Measurements from ENCODE around the gene EFNA1. TPM values are rescaled to one million over a fixed set of nuclear protein-coding genes. Genes with fewer than 3 reads are reported as not detected.

EFNA1 gene
- total and polyA plus RNA-seq, 2 of the 13 experiments (the other 11 are each of a cell fraction or from before 2014, with no cell fraction given) = 81.8 to 874 TPM

DNA sequence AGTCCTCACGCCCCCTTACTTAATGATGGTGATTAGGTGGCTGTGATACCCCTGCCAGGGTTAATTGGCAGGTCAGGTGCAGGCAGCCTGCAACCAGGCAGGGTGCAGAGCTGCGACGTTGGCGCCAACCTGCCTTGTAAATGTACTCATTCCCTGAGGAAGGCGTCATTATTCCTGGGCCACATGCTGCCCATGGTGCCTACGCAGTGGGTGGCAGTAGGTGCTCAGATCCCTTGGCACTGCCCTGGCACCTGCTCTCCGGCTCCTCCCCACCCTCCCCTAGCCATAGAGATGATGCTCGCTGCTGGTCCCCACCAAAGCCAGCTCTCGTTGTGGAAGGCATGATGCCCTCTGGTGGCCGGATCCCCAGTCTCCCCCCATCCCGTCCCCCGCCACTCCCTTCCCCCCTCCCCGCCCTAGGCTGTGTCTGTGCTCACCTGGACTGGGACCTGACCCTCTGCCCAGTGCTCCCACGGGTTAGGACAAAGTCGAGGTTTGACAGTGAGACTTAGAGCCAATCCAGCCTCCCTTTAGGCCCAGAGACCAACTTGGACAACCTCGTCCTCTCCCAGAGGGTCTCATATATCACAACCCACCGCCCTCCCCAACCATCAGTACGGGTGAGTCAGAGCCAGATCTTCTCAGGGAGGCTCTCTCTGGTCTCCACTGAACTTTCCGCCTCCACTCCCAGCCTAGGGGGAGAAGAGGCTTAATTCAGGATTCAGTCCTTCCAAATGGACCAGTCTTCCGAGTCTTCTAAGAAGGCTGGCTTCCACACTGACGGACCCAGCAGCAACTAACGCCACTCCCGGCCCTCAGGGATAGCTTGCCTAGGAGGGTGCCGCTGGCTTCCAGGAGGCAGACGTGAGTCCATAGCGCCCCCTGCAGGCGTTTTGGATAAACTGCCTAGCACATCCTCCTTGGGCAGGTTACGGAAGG lies 39.8 kb downstream of the EFNA1 start (continued):
- TF ChIP-seq, protein P1, sequence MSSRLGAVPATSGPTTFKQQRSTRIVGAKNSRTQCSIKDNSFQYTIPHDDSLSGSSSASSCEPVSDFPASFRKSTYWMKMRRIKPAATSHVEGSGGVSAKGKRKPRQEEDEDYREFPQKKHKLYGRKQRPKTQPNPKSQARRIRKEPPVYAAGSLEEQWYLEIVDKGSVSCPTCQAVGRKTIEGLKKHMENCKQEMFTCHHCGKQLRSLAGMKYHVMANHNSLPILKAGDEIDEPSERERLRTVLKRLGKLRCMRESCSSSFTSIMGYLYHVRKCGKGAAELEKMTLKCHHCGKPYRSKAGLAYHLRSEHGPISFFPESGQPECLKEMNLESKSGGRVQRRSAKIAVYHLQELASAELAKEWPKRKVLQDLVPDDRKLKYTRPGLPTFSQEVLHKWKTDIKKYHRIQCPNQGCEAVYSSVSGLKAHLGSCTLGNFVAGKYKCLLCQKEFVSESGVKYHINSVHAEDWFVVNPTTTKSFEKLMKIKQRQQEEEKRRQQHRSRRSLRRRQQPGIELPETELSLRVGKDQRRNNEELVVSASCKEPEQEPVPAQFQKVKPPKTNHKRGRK (CRISPR knock-in tag; IDR thresholded peaks at IDR 0.05) = no peak
- no peak for TF ChIP-seq ZC3H4 (CRISPR knock-in tag; IDR thresholded peaks at IDR 0.05; ENCODE audit: borderline replicate concordance)
- TF ChIP-seq ZNF598 (CRISPR knock-in tag; IDR thresholded peaks at IDR 0.05; ENCODE audit: borderline replicate concordance) = no peak
- TF ChIP-seq, protein P2, sequence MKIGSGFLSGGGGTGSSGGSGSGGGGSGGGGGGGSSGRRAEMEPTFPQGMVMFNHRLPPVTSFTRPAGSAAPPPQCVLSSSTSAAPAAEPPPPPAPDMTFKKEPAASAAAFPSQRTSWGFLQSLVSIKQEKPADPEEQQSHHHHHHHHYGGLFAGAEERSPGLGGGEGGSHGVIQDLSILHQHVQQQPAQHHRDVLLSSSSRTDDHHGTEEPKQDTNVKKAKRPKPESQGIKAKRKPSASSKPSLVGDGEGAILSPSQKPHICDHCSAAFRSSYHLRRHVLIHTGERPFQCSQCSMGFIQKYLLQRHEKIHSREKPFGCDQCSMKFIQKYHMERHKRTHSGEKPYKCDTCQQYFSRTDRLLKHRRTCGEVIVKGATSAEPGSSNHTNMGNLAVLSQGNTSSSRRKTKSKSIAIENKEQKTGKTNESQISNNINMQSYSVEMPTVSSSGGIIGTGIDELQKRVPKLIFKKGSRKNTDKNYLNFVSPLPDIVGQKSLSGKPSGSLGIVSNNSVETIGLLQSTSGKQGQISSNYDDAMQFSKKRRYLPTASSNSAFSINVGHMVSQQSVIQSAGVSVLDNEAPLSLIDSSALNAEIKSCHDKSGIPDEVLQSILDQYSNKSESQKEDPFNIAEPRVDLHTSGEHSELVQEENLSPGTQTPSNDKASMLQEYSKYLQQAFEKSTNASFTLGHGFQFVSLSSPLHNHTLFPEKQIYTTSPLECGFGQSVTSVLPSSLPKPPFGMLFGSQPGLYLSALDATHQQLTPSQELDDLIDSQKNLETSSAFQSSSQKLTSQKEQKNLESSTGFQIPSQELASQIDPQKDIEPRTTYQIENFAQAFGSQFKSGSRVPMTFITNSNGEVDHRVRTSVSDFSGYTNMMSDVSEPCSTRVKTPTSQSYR (CRISPR knock-in tag; IDR thresholded peaks at IDR 0.05; ENCODE audit: borderline replicate concordance) = no peak
- TF ChIP-seq NKX3-1 (CRISPR knock-in tag; IDR thresholded peaks at IDR 0.05) = no peak
- TF ChIP-seq, protein P3, sequence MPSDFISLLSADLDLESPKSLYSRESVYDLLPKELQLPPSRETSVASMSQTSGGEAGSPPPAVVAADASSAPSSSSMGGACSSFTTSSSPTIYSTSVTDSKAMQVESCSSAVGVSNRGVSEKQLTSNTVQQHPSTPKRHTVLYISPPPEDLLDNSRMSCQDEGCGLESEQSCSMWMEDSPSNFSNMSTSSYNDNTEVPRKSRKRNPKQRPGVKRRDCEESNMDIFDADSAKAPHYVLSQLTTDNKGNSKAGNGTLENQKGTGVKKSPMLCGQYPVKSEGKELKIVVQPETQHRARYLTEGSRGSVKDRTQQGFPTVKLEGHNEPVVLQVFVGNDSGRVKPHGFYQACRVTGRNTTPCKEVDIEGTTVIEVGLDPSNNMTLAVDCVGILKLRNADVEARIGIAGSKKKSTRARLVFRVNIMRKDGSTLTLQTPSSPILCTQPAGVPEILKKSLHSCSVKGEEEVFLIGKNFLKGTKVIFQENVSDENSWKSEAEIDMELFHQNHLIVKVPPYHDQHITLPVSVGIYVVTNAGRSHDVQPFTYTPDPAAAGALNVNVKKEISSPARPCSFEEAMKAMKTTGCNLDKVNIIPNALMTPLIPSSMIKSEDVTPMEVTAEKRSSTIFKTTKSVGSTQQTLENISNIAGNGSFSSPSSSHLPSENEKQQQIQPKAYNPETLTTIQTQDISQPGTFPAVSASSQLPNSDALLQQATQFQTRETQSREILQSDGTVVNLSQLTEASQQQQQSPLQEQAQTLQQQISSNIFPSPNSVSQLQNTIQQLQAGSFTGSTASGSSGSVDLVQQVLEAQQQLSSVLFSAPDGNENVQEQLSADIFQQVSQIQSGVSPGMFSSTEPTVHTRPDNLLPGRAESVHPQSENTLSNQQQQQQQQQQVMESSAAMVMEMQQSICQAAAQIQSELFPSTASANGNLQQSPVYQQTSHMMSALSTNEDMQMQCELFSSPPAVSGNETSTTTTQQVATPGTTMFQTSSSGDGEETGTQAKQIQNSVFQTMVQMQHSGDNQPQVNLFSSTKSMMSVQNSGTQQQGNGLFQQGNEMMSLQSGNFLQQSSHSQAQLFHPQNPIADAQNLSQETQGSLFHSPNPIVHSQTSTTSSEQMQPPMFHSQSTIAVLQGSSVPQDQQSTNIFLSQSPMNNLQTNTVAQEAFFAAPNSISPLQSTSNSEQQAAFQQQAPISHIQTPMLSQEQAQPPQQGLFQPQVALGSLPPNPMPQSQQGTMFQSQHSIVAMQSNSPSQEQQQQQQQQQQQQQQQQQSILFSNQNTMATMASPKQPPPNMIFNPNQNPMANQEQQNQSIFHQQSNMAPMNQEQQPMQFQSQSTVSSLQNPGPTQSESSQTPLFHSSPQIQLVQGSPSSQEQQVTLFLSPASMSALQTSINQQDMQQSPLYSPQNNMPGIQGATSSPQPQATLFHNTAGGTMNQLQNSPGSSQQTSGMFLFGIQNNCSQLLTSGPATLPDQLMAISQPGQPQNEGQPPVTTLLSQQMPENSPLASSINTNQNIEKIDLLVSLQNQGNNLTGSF (CRISPR knock-in tag; IDR thresholded peaks at IDR 0.05) = no peak
- TF ChIP-seq ZFP82 (CRISPR knock-in tag; IDR thresholded peaks at IDR 0.05; ENCODE audit: borderline replicate concordance) = no peak
- TF ChIP-seq, protein P4, sequence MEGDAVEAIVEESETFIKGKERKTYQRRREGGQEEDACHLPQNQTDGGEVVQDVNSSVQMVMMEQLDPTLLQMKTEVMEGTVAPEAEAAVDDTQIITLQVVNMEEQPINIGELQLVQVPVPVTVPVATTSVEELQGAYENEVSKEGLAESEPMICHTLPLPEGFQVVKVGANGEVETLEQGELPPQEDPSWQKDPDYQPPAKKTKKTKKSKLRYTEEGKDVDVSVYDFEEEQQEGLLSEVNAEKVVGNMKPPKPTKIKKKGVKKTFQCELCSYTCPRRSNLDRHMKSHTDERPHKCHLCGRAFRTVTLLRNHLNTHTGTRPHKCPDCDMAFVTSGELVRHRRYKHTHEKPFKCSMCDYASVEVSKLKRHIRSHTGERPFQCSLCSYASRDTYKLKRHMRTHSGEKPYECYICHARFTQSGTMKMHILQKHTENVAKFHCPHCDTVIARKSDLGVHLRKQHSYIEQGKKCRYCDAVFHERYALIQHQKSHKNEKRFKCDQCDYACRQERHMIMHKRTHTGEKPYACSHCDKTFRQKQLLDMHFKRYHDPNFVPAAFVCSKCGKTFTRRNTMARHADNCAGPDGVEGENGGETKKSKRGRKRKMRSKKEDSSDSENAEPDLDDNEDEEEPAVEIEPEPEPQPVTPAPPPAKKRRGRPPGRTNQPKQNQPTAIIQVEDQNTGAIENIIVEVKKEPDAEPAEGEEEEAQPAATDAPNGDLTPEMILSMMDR (CRISPR knock-in tag; IDR thresholded peaks at IDR 0.05) = peak; percentile 95
- TF ChIP-seq ZNF383 (CRISPR knock-in tag; IDR thresholded peaks at IDR 0.05; ENCODE audit: borderline replicate concordance) = no peak
- TF ChIP-seq MED13 (CRISPR knock-in tag; IDR thresholded peaks at IDR 0.05) = no peak
- TF ChIP-seq, protein P5, sequence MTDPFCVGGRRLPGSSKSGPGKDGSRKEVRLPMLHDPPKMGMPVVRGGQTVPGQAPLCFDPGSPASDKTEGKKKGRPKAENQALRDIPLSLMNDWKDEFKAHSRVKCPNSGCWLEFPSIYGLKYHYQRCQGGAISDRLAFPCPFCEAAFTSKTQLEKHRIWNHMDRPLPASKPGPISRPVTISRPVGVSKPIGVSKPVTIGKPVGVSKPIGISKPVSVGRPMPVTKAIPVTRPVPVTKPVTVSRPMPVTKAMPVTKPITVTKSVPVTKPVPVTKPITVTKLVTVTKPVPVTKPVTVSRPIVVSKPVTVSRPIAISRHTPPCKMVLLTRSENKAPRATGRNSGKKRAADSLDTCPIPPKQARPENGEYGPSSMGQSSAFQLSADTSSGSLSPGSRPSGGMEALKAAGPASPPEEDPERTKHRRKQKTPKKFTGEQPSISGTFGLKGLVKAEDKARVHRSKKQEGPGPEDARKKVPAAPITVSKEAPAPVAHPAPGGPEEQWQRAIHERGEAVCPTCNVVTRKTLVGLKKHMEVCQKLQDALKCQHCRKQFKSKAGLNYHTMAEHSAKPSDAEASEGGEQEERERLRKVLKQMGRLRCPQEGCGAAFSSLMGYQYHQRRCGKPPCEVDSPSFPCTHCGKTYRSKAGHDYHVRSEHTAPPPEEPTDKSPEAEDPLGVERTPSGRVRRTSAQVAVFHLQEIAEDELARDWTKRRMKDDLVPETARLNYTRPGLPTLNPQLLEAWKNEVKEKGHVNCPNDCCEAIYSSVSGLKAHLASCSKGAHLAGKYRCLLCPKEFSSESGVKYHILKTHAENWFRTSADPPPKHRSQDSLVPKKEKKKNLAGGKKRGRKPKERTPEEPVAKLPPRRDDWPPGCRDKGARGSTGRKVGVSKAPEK (CRISPR knock-in tag; IDR thresholded peaks at IDR 0.05; ENCODE audit: borderline replicate concordance) = no peak

Data from HepG2 (cell line).